HG02642 (cell line): ENCODE results near the gene ESR2.

Source experiments
- ATAC-seq: cut with Tn5 transposase; IDR thresholded peaks from one replicate; pipeline ENCODE4 v1.9.1; 2021; ENCODE audit warnings: mild to moderate bottlenecking; ENCODE audit not compliant: unreplicated experiment, poor library complexity

The ESR2 gene

DNA sequence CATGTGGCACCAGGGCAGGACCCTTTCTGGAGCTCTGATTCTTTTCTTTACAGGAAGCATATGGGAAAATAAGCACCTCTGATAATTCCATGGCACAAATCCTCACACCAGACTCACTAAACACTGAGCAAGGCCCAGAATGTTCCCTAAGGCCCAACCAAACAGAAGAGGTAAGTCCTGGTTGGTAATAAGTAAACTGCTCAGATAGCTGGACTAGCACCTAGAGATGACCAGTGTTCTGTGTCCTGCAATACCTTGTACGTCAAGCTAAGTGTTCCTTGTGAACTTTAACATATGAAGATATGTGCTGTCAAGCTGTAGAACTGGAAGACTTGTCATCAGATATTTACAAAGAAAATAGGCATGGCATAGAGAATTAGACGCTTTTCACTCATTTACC is 186.7 kb downstream of the ESR2 start:
- no peak for ATAC-seq

DNA sequence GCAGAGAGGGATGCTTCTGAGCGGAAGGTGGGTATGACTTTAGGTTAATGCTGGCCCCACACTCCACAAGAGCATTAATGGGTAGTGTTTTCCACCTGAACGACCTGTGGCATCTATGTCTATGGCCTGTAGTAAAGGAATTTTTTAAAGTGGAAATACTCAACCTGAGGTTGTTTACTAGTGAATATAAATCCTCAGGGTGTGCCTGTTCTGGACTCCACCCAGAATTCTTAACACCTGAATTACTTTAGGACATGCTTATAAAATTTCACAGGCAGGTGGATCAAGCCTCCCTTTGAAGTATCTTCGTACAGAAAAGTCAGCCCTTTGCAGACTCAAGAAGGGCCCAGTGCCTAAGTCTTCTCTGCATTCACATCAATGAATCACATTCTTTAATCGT is 196.1 kb downstream of the ESR2 start:
- ATAC-seq = no peak

DNA sequence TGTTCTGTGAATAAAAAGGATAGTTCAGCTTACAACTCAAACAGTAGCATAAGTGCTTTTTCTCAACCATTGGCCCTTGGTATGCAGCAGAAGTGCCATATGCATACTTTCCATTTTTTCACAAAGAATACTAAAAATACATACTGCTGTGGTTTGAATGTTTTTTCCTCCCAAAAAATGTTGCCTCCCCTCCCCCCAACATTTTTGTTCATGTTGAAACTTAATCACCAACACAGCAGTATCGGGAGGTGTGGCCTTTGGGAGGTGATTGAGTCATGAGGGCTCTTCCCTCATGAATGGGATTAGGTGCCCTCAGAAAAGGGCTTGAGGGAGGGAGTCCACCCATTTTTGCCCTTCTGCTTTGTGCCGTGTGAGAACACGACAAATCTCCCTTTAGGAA is 198.6 kb downstream of the ESR2 start:
- ATAC-seq = no peak

GRCh38 chr14:64092940-64093339 is 201.2 kb downstream of the ESR2 start:
- ATAC-seq = no peak

DNA sequence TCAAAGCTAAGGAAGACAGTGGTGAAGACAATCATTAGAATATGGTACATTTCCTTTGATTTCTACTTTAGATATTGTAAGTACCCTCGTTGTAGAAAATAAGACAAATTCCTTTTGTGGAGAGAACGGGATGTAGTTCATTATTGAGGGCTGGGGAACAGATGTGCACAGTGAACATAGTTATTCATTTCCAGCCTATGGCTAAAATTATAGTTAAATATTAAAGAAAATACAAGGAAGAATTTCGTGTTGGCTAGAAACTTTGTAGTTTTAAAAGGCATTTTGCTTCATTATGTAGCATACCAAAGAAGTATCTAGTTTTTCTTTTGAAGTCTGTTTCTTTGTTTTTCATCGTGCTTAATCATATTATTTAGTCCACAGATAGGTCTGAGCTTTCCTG is 201.8 kb downstream of the ESR2 start:
- ATAC-seq = no peak

DNA sequence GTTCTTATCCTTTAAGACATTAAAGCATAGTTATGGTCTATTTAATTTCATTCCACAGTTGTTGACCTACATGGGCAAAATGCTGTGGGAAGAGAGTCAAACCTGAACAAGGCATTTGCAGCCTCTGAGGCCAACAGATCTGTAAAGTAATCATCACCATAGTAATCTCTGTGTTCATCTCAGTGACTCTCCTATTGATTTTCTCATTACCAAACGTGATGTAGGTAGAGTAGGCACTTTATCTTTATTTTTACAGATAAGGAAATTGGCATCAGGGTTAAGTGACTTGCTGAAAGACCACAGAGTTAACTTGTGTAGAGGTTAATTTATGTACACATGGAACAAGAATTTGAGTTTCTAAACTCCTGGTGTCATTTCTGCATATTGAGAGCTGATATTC is 203.0 kb downstream of the ESR2 start:
- no peak for ATAC-seq

DNA sequence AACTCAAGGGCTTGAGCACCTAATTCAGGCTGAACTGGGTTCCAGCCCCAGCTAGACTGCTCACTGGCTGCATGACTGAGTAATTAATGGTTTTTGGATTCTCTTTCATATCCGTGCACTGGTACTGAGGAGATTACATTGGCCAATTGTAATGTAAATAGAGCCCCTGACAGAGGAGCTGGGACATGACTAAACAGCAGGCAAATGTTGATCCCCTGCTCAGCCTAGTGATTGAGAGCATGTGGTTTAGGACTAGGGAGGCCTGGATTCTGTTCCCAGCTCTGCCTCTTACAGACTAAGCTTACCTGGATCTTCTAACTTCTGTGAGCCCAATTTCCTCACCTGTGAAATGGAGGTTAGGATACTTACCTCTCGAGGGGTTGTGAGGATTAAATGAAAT is 204.3 kb downstream of the ESR2 start:
- ATAC-seq = no peak

GRCh38 chr14:64088647-64088964 is 205.6 kb downstream of the ESR2 start:
- ATAC-seq = no peak

GRCh38 chr14:64082837-64083236 is 211.3 kb downstream of the ESR2 start:
- ATAC-seq = no peak

GRCh38 chr14:64081174-64081746 is 212.9 kb downstream of the ESR2 start:
- ATAC-seq = no peak

GRCh38 chr14:64080452-64080851 is 213.7 kb downstream of the ESR2 start:
- no peak for ATAC-seq

DNA sequence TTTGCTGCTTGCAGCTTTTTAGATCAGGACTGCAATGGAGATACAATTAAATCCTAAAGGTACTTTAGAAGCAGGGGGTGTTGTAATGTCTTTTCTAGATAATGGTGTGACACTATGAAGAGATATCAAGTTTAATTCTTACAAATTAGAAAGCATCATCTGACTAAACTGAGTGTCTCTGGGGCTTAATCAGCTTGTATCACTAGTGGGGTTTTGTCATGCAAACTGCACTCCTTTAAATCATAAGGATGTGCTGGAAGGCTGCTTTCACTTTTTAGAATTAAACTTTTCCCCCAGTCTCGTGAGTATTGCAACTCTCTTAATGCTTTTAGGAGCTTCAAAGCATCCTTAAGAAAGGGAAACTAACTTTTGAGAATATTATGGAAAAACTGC is 218.6 kb downstream of the ESR2 start:
- ATAC-seq = no peak

- no peak for ATAC-seq
Measured at GRCh38 chr14:64074961-64075612, 219.1 kb downstream of the ESR2 start.

DNA sequence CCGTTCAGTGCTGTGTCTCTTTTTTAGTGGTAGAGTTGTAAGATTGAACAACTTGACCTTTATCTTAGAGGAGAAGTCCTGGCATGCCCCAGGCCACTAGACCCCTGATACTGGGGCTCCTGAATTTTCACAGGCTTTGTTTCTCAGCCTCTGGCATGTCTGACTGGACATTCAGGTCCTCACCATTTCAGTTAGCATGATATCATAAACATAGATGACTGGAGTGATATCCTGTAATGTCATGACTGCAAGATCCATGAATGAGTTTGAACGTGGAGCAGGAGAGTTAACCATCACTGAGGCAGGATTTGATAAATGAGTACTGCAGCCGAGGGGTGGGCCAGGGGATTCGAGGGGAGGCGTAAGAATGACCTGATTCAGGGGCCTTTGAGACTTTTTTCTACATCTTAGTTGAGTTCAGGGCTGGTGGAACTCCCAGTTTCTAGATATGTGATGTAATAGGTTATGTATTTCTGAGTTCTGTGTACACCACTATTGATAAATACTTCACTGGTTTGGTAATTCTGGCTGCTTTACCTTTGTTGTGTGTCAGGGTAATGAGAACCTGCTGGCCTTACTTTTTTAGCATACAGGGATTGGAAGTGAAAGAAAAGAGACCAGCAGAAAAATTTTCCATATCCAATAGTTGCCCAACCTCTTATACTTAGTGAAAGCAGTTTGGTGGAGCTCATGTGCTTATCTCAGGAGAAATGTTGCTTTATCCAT is 224.4 kb downstream of the ESR2 start:
- ATAC-seq = no peak

- ATAC-seq = no peak
Measured at GRCh38 chr14:64064447-64064846, 229.7 kb downstream of the ESR2 start.

DNA sequence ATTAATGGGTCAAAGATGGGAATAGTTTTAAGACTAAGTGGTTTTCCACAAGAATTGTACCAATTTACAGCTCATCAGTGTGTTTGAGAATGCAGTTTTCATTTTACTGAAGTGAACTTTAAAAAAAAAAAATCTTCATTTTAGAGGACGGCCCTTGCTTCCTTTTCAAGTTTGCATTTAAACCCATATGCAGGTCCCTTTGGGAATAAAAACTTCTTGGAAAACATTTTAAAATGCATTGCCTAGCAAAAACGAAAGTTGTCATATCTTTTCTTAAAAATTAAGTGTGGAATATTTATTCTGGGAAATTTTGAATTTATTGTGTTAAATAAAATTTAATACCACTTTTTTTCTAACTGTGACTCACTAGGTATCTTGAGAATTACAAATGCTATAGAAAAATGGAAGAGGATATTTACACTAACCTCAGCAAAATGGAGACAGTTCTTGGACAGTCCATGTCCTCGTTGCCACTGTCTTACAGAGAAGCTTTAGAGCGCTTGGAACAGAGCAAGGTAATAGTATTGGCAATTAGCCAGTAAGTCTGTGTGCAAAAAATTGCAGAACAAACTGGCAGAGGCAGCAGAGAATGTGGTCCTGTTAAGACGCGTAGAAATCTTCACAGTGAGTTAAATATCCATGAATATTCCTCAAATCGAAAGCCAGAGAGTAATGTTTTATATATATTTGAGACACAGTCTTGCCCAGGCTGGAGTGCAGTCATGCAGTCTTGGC is 231.6 kb downstream of the ESR2 start:
- ATAC-seq = no peak

DNA sequence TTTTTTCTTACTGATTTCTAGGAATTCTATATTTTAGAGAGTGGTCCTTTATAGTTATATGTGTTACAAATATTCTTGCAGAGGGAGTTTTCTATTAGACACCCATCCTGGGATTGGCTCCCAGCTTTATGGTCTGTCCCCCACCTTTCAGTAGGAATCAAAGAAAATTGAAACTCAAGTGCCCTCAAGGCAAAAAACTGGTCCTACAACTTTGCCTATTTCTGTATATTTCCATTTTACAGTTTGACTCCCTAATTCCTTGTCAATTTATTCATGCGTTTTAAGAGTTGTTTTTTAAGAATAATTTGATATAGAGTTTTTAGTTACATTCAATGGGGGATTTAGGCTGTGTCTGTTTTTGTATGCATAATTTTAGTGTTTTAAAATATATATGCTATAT is 232.5 kb downstream of the ESR2 start:
- no peak for ATAC-seq

GRCh38 chr14:64061115-64061514 is 233.1 kb downstream of the ESR2 start:
- no peak for ATAC-seq

- ATAC-seq = no peak
Measured at GRCh38 chr14:64060648-64061096, 233.5 kb downstream of the ESR2 start.

- ATAC-seq = no peak
Measured at GRCh38 chr14:64060199-64060545, 234.0 kb downstream of the ESR2 start.

GRCh38 chr14:64059454-64060198 is 234.5 kb downstream of the ESR2 start:
- ATAC-seq = no peak
